ENCODE data around the gene SNRPB2.

DNA sequence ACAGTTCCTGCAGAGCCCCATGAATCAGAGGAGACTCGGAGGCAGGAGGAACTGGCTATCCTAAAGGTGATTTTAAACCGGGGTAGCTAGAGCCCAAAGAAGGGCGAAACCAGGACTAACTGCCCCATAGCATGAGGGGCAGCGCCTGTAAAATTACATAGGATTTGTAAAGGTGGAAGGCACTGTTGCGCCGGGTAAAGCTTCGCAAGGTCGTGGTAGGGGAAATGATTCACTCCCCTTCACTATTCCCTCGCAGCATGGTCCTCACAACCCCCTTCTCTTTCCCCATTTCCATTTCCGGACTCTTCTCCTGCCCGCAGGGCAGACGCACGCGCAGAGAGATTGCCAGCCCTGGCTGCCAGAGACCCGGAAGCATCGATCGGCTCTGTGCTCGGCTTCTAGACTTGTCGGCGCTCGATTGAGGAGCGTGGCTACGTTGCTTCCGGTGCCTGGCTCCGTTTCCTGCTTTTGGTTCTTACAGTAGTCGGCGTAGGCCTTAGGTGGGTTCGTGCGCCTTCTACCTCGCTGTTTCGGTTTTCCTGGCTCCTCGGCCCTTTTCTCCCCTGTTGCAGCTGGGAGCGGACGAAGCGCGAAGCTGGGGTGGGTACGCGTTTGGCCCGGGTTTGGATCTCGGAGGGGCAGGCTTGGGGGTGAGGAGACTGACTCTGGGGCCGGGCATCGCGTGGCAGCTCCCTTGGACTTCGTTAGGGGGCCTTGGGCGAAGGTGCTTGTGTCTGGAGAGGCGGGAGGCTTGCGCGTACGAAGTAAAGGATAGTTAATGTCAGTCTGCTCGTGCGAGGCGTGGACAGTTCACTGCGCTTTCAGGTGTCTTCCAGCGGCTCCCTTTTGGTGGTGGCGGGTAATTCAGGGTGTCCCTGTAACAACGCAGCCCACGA, at the start of gene SNRPB2:
- TF ChIP-seq, protein P1, sequence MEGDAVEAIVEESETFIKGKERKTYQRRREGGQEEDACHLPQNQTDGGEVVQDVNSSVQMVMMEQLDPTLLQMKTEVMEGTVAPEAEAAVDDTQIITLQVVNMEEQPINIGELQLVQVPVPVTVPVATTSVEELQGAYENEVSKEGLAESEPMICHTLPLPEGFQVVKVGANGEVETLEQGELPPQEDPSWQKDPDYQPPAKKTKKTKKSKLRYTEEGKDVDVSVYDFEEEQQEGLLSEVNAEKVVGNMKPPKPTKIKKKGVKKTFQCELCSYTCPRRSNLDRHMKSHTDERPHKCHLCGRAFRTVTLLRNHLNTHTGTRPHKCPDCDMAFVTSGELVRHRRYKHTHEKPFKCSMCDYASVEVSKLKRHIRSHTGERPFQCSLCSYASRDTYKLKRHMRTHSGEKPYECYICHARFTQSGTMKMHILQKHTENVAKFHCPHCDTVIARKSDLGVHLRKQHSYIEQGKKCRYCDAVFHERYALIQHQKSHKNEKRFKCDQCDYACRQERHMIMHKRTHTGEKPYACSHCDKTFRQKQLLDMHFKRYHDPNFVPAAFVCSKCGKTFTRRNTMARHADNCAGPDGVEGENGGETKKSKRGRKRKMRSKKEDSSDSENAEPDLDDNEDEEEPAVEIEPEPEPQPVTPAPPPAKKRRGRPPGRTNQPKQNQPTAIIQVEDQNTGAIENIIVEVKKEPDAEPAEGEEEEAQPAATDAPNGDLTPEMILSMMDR (conservative IDR thresholded peaks at IDR 0.05) = no peak
- peak; percentile 96 for TF ChIP-seq ZFX (IDR thresholded peaks at IDR 0.05)

All from C4-2B (cell line).